PC-3 (cell line): ENCODE measurements around the gene ZNF385A.

Experiments
- CTCF ChIP-seq: fragments of 300-600 bp; sonication (generic); conservative IDR thresholded peaks from 2 replicates; pipeline ENCODE4 v1.5.1; 2017; ENCODE audit warnings: antibody characterized with exemption, low read depth, mild to moderate bottlenecking, low read length
- EZH2 ChIP-seq: fragments of 300-600 bp; sonication (generic); IDR thresholded peaks from one replicate; pipeline ENCODE4 v1.6.1; 2017; ENCODE audit warnings: antibody characterized with exemption, mild to moderate bottlenecking, low read length; ENCODE audit not compliant: unreplicated experiment
- EZH2phosphoT487 ChIP-seq: fragments of 300-600 bp; sonication (generic); IDR thresholded peaks from 2 replicates; pipeline ENCODE4 v1.6.1; 2018; ENCODE audit warnings: mild to moderate bottlenecking, antibody characterized with exemption, low read length, borderline replicate concordance

GRCh38 chr12:54419088-54419887 lies 34.8 kb upstream of the ZNF385A start, which contains the start of gene ITGA5:
- TF ChIP-seq CTCF (no peak), EZH2 (no peak), EZH2phosphoT487 (no peak)
